Activated CD4-positive, alpha-beta memory T cell treated with anti-CD3 and anti-CD28 coated beads for 36 hours (primary cell): ENCODE results near the gene FAM221A. TPM values are rescaled to one million over a fixed set of nuclear protein-coding genes. Genes with fewer than 3 reads are reported as not detected.

Experiments
- CTCF ChIA-PET: fragments of 350-600 bp; sonication (Branson Sonifier 250); formaldehyde crosslinking; loops from one replicate; lab custom pipeline; 2021; ENCODE audit warnings: antibody characterized with exemption, inconsistent platforms; lab: Charles Lee
- POLR2A ChIA-PET: fragments of 350-600 bp; sonication (Branson Sonifier 250); formaldehyde crosslinking; loops from one replicate; lab custom pipeline; 2021; ENCODE audit warnings: antibody characterized with exemption; lab: Charles Lee
- DNase-seq: peaks from one replicate; pipeline ENCODE4 v3.0.0-alpha.2; 2020
- H3K27ac Mint-ChIP-seq: one replicate; pipeline ENCODE4 v1.8.0; 2021; ENCODE audit warnings: mixed read lengths
- H3K27me3 Mint-ChIP-seq: one replicate; pipeline ENCODE4 v1.8.0; 2021; ENCODE audit warnings: mixed read lengths
- H3K36me3 Mint-ChIP-seq: one replicate; pipeline ENCODE4 v1.8.0; 2021; ENCODE audit warnings: mixed read lengths
- H3K4me1 Mint-ChIP-seq: one replicate; pipeline ENCODE4 v1.8.0; 2021; ENCODE audit warnings: low read depth, mixed read lengths
- H3K4me3 Mint-ChIP-seq: one replicate; pipeline ENCODE4 v1.8.0; 2021; ENCODE audit warnings: mild to moderate bottlenecking, mixed read lengths
- H3K9me3 Mint-ChIP-seq: one replicate; pipeline ENCODE4 v1.8.0; 2021; ENCODE audit warnings: mixed read lengths
- intact Hi-C: fragments of 100-400 bp; cut with micrococcal nuclease; formaldehyde crosslinking; loops from one replicate; pipeline ENCODE4 v1.15.1; 2023
- total RNA-seq, 2 experiments: library from RNA; stranded (reverse); gene quantifications; one replicate each; pipeline ENCODE4 v1.2.3, GENCODE V29; 2021

The FAM221A gene
- total RNA-seq, result 10 to 100 TPM in 1 of 2 experiments, 1 to 10 TPM in 1; 9.0 to 10.7 TPM

- H3K36me3 Mint-ChIP-seq, result no peaks in the 10 kb centered on the region
- peaks cover 9% of the 10 kb centered on the region for H3K4me1 Mint-ChIP-seq
- ChIA-PET CTCF (interaction anchor here (0.6 to 3.2 kb wide), 10 partner anchors 9 to 1388 kb away, joined by 3 to 18 read pairs (median 4); partner anchors contain the start of gene CCDC126), POLR2A (interaction anchor here (0.5 to 0.6 kb wide), 2 partner anchors 31 to 37 kb away, joined by 3 to 4 read pairs; partner anchors contain the start of gene STK31)
- H3K27me3 Mint-ChIP-seq, result peaks cover 5% of the 10 kb centered on the region
- peak within 1 kb of the TSS; percentile 73 for H3K27ac Mint-ChIP-seq
- peak within 1 kb of the TSS; percentile 84 for H3K4me3 Mint-ChIP-seq
- peak; percentile 90 for DNase-seq
- H3K9me3 Mint-ChIP-seq, result no peaks in the 10 kb centered on the region
- intact Hi-C loops, result loop anchor here (1.0 to 10.0 kb wide), 3 partner anchors 85 to 895 kb away; partner anchors contain the start of genes NUP42 and PALS2
These were observed at the start of gene FAM221A for GRCh38 chr7:23679898-23680413. Gene FAM221A, plus strand, starts transcription at chr7:23680199. Its CDS starts 20 bp downstream, at chr7:23680219.

GRCh38 chr7:23633417-23633816 lies 46.6 kb upstream of the FAM221A start:
- no peaks in the 10 kb centered on the region for H3K27me3 Mint-ChIP-seq
- no peak overlapping the region for H3K4me3 Mint-ChIP-seq
- POLR2A ChIA-PET, result no interaction called here
- DNase-seq, result no peak
- intact Hi-C loops, result no loop called here
- no peaks in the 10 kb centered on the region for H3K36me3 Mint-ChIP-seq
- CTCF ChIA-PET, result interaction anchor here (0.5 kb wide), 1 partner anchor 64 kb away, joined by 3 read pairs; no protein-coding TSS in a partner anchor
- H3K27ac Mint-ChIP-seq, result no peak overlapping the region
- H3K9me3 Mint-ChIP-seq, result no peaks in the 10 kb centered on the region
- H3K4me1 Mint-ChIP-seq, result no peaks in the 10 kb centered on the region

- no peak for DNase-seq
- H3K27me3 Mint-ChIP-seq, result no peaks in the 10 kb centered on the region
- no peak overlapping the region for H3K27ac Mint-ChIP-seq
- H3K4me1 Mint-ChIP-seq, result no peaks in the 10 kb centered on the region
- H3K4me3 Mint-ChIP-seq, result no peak overlapping the region
- no peaks in the 10 kb centered on the region for H3K36me3 Mint-ChIP-seq
- POLR2A ChIA-PET, result no interaction called here
- intact Hi-C loops, result no loop called here
- CTCF ChIA-PET, result no interaction called here
- no peaks in the 10 kb centered on the region for H3K9me3 Mint-ChIP-seq
These were observed 34.2 kb upstream of the FAM221A start for GRCh38 chr7:23645822-23646221.

- ChIA-PET POLR2A (no interaction called here), CTCF (no interaction called here)
- Mint-ChIP-seq H3K9me3 (peaks cover 28% of the 10 kb centered on the region), H3K36me3 (peaks cover 4% of the 10 kb centered on the region), H3K27me3 (no peaks in the 10 kb centered on the region), H3K4me1 (no peaks in the 10 kb centered on the region), H3K4me3 (no peak overlapping the region), H3K27ac (no peak overlapping the region)
- no peak for DNase-seq
- intact Hi-C loops, result no loop called here
These were observed 26.1 kb upstream of the FAM221A start for GRCh38 chr7:23653942-23654341.

- peaks cover 4% of the 10 kb centered on the region for H3K36me3 Mint-ChIP-seq
- H3K4me3 Mint-ChIP-seq, result no peak overlapping the region
- H3K4me1 Mint-ChIP-seq, result no peaks in the 10 kb centered on the region
- no peaks in the 10 kb centered on the region for H3K27me3 Mint-ChIP-seq
- intact Hi-C loops, result no loop called here
- no peak overlapping the region for H3K27ac Mint-ChIP-seq
- ChIA-PET CTCF (no interaction called here), POLR2A (no interaction called here)
- H3K9me3 Mint-ChIP-seq, result peaks cover 32% of the 10 kb centered on the region
- no peak for DNase-seq
These were observed 25.5 kb upstream of the FAM221A start for GRCh38 chr7:23654508-23654907.

GRCh38 chr7:23655433-23655832 lies 24.6 kb upstream of the FAM221A start:
- Mint-ChIP-seq H3K27ac (no peak overlapping the region), H3K27me3 (no peaks in the 10 kb centered on the region), H3K4me3 (no peak overlapping the region), H3K9me3 (peaks cover 33% of the 10 kb centered on the region), H3K36me3 (peaks cover 4% of the 10 kb centered on the region), H3K4me1 (no peaks in the 10 kb centered on the region)
- intact Hi-C loops, result no loop called here
- DNase-seq, result no peak
- CTCF ChIA-PET, result no interaction called here
- POLR2A ChIA-PET, result no interaction called here

- CTCF ChIA-PET, result interaction anchor here (0.6 kb wide), 1 partner anchor 53 kb away, joined by 3 read pairs; no protein-coding TSS in a partner anchor
- POLR2A ChIA-PET, result no interaction called here
- H3K27ac Mint-ChIP-seq, result no peak overlapping the region
- H3K36me3 Mint-ChIP-seq, result no peaks in the 10 kb centered on the region
- intact Hi-C loops, result no loop called here
- no peak for DNase-seq
- H3K9me3 Mint-ChIP-seq, result peaks cover 28% of the 10 kb centered on the region
- no peaks in the 10 kb centered on the region for H3K27me3 Mint-ChIP-seq
- H3K4me3 Mint-ChIP-seq, result no peak overlapping the region
- no peaks in the 10 kb centered on the region for H3K4me1 Mint-ChIP-seq
These were observed 21.1 kb upstream of the FAM221A start for GRCh38 chr7:23658831-23659427.

- DNase-seq, result no peak
- Mint-ChIP-seq H3K27ac (no peak overlapping the region), H3K27me3 (no peaks in the 10 kb centered on the region), H3K4me1 (no peaks in the 10 kb centered on the region), H3K9me3 (peaks cover 12% of the 10 kb centered on the region), H3K4me3 (no peak overlapping the region), H3K36me3 (no peaks in the 10 kb centered on the region)
- ChIA-PET CTCF (no interaction called here), POLR2A (no interaction called here)
- intact Hi-C loops, result no loop called here
These were observed 18.6 kb upstream of the FAM221A start for GRCh38 chr7:23661385-23661784.

- Mint-ChIP-seq H3K27ac (no peak overlapping the region), H3K4me3 (no peak overlapping the region), H3K9me3 (peaks cover 12% of the 10 kb centered on the region), H3K4me1 (no peaks in the 10 kb centered on the region), H3K36me3 (no peaks in the 10 kb centered on the region), H3K27me3 (no peaks in the 10 kb centered on the region)
- ChIA-PET POLR2A (no interaction called here), CTCF (no interaction called here)
- DNase-seq, result no peak
- intact Hi-C loops, result no loop called here
These were observed 17.6 kb upstream of the FAM221A start for GRCh38 chr7:23662124-23662983.

- ChIA-PET CTCF (interaction anchor here (1.2 kb wide), 1 partner anchor 34 kb away, joined by 4 read pairs; no protein-coding TSS in a partner anchor), POLR2A (no interaction called here)
- Mint-ChIP-seq H3K27me3 (no peaks in the 10 kb centered on the region), H3K4me3 (no peak overlapping the region), H3K36me3 (no peaks in the 10 kb centered on the region), H3K27ac (no peak overlapping the region), H3K9me3 (peaks cover 10% of the 10 kb centered on the region), H3K4me1 (no peaks in the 10 kb centered on the region)
- intact Hi-C loops, result no loop called here
- DNase-seq, result no peak
These were observed 17.1 kb upstream of the FAM221A start for GRCh38 chr7:23662984-23663313.

GRCh38 chr7:23664122-23664521 lies 15.9 kb upstream of the FAM221A start:
- H3K27ac Mint-ChIP-seq, result no peak overlapping the region
- DNase-seq, result no peak
- intact Hi-C loops, result no loop called here
- ChIA-PET POLR2A (no interaction called here), CTCF (interaction anchor here (1.2 kb wide), 1 partner anchor 32 kb away, joined by 4 read pairs; no protein-coding TSS in a partner anchor)
- H3K4me3 Mint-ChIP-seq, result no peak overlapping the region
- no peaks in the 10 kb centered on the region for H3K4me1 Mint-ChIP-seq
- no peaks in the 10 kb centered on the region for H3K36me3 Mint-ChIP-seq
- no peaks in the 10 kb centered on the region for H3K27me3 Mint-ChIP-seq
- H3K9me3 Mint-ChIP-seq, result peaks cover 3% of the 10 kb centered on the region

GRCh38 chr7:23672033-23672432 lies 8.0 kb upstream of the FAM221A start:
- H3K4me1 Mint-ChIP-seq, result no peaks in the 10 kb centered on the region
- ChIA-PET CTCF (no interaction called here), POLR2A (no interaction called here)
- H3K36me3 Mint-ChIP-seq, result no peaks in the 10 kb centered on the region
- peaks cover 16% of the 10 kb centered on the region for H3K27me3 Mint-ChIP-seq
- H3K4me3 Mint-ChIP-seq, result no peak overlapping the region
- H3K27ac Mint-ChIP-seq, result no peak overlapping the region
- no peaks in the 10 kb centered on the region for H3K9me3 Mint-ChIP-seq
- DNase-seq, result no peak
- intact Hi-C loops, result no loop called here
